Esophagus muscularis mucosa (tissue), 4 donors: ENCODE data around the gene ZNF618. TPM values are rescaled to one million over a fixed set of nuclear protein-coding genes. Genes with fewer than 3 reads are reported as not detected.
A peak's percentile ranks its signal among the peaks of the same experiment; 100 is the strongest.

Source experiments
- DNase-seq: peaks from one replicate; pipeline ENCODE4 v3.0.0-alpha.2; 2017; ENCODE audit errors: extremely low spot score
- H3K27ac ChIP-seq, 4 donors: fragments of 200-600 bp; sonication (generic); replicated peaks in 1 of 4; 1 replicate in 3 of 4; 2 replicates in 1 of 4; pipeline ENCODE4 v1.5.1; 2016 to 2019; ENCODE audit warnings: mild to moderate bottlenecking in 1 of 4
- H3K27me3 ChIP-seq, 4 donors: fragments of 200-600 bp; sonication (generic); one replicate each; pipeline versions ENCODE4 v1.5.1 to v1.6.0; 2016 to 2019
- H3K36me3 ChIP-seq, 4 donors: fragments of 200-600 bp; sonication (generic); one replicate each; pipeline ENCODE4 v1.5.1; 2016 to 2019
- H3K4me1 ChIP-seq, 4 donors: fragments of 200-600 bp; sonication (generic); one replicate each; pipeline ENCODE4 v1.5.1; 2016 to 2019
- H3K4me3 ChIP-seq, 4 donors: fragments of 200-600 bp; sonication (generic); 1 replicate in 2 of 4; 2 replicates in 2 of 4; pipeline ENCODE4 v1.5.1; 2016 to 2019; ENCODE audit warnings: mild to moderate bottlenecking in 4 of 4, moderate library complexity in 1 of 4
- H3K9me3 ChIP-seq, 4 donors: fragments of 200-600 bp; sonication (generic); 1 replicate in 3 of 4; 2 replicates in 1 of 4; pipeline ENCODE4 v1.5.1; 2016 to 2019
- CTCF ChIP-seq, 3 experiments: fragments of 200-600 bp in 2 of 3; fragments of 450-650 bp in 1 of 3; sonication (generic) in 2 of 3; IDR thresholded peaks; one replicate each; pipeline ENCODE4 v1.5.1; 2017 to 2019; ENCODE audit warnings: antibody characterized with exemption in 3 of 3, mild to moderate bottlenecking in 2 of 3, moderate library complexity in 1 of 3
- EP300 ChIP-seq: sonication (generic); formaldehyde crosslinking; IDR thresholded peaks from one replicate; pipeline ENCODE4 v1.6.1; 2017; ENCODE audit warnings: antibody characterized with exemption
- POLR2A ChIP-seq: fragments of 450-650 bp; IDR thresholded peaks from one replicate; pipeline ENCODE4 v1.6.1; 2017; ENCODE audit warnings: antibody characterized with exemption, moderate library complexity, mild to moderate bottlenecking, low read depth
- POLR2AphosphoS5 ChIP-seq, 2 donors: sonication (generic); formaldehyde crosslinking; IDR thresholded peaks; one replicate each; pipeline ENCODE4 v1.6.1; 2017; ENCODE audit warnings: antibody characterized with exemption in 2 of 2
- WGBS: methylation state at CpG from one replicate; pipeline ENCODE4 v1.1.5; 2018; 5-methylcytosine and 5-hydroxymethylcytosine counted together
- intact Hi-C: fragments of 100-400 bp; cut with DNase I; formaldehyde crosslinking; loops from one replicate; pipeline ENCODE4 v1.15.1; 2023
- total RNA-seq, 4 donors: library from RNA; depleted of rRNA; stranded (reverse); fragments of >200 nt; gene quantifications; one replicate each; pipeline versions ENCODE4 v1.1.0 to v1.2.1, GENCODE V29; 2016

The ZNF618 gene
- total RNA-seq, 4 donors from 2014 or later, result 1.2 to 4.5 (median 2.6) TPM

- TF ChIP-seq POLR2A (no peak), POLR2AphosphoS5 (IDR thresholded peaks at IDR 0.05) (no peak), CTCF (IDR thresholded peaks at IDR 0.05) (no peak), EP300 (no peak)
- H3K27me3 ChIP-seq, result no peaks in the 10 kb centered on the region
- no peak overlapping the region for H3K4me3 ChIP-seq
- intact Hi-C loops, result no loop called here
- no peak overlapping the region for H3K27ac ChIP-seq
- DNase-seq, result no peak
- 100% methylated on average over 1 of the region's 1 CpG for WGBS
- no peaks in the 10 kb centered on the region for H3K36me3 ChIP-seq
- no peaks in the 10 kb centered on the region for H3K9me3 ChIP-seq
- H3K4me1 ChIP-seq, result no peaks in the 10 kb centered on the region
Observed at GRCh38 chr9:113894166-113894565, 18.1 kb downstream of the ZNF618 start.

- DNase-seq, result no peak
- intact Hi-C loops, result no loop called here
- 61% methylated on average over 3 of the region's 3 CpGs for WGBS
- Histone ChIP-seq H3K27ac (no peak overlapping the region), H3K4me3 (no peak overlapping the region), H3K9me3 (no peaks in the 10 kb centered on the region), H3K4me1 (no peaks in the 10 kb centered on the region), H3K36me3 (no peaks in the 10 kb centered on the region), H3K27me3 (no peaks in the 10 kb centered on the region)
- no peak for TF ChIP-seq EP300
- TF ChIP-seq POLR2A, result no peak
- no peak for TF ChIP-seq POLR2AphosphoS5 (IDR thresholded peaks at IDR 0.05)
- no peak for TF ChIP-seq CTCF (IDR thresholded peaks at IDR 0.05)
Observed at GRCh38 chr9:113895526-113895925, 19.4 kb downstream of the ZNF618 start.

GRCh38 chr9:113896713-113897112 is 20.6 kb downstream of the ZNF618 start:
- H3K36me3 ChIP-seq, result no peaks in the 10 kb centered on the region
- TF ChIP-seq POLR2A (no peak), EP300 (no peak), POLR2AphosphoS5 (IDR thresholded peaks at IDR 0.05) (no peak), CTCF (IDR thresholded peaks at IDR 0.05) (no peak)
- H3K4me3 ChIP-seq, result no peak overlapping the region
- intact Hi-C loops, result no loop called here
- no peak overlapping the region for H3K27ac ChIP-seq
- H3K4me1 ChIP-seq, result no peaks in the 10 kb centered on the region
- H3K9me3 ChIP-seq, result no peaks in the 10 kb centered on the region
- H3K27me3 ChIP-seq, result no peaks in the 10 kb centered on the region
- no peak for DNase-seq

GRCh38 chr9:113898151-113898550 is 22.0 kb downstream of the ZNF618 start:
- peaks cover 0 to 3% (median under 1%) of the 10 kb centered on the region in 4 donors for H3K9me3 ChIP-seq
- TF ChIP-seq CTCF (IDR thresholded peaks at IDR 0.05) (no peak), POLR2A (no peak), POLR2AphosphoS5 (IDR thresholded peaks at IDR 0.05) (no peak), EP300 (no peak)
- no peak overlapping the region for H3K27ac ChIP-seq
- 76% methylated on average over 3 of the region's 3 CpGs for WGBS
- no peaks in the 10 kb centered on the region for H3K4me1 ChIP-seq
- H3K4me3 ChIP-seq, result no peak overlapping the region
- H3K36me3 ChIP-seq, result no peaks in the 10 kb centered on the region
- DNase-seq, result no peak
- intact Hi-C loops, result no loop called here
- no peaks in the 10 kb centered on the region for H3K27me3 ChIP-seq

GRCh38 chr9:113898596-113898995 is 22.5 kb downstream of the ZNF618 start:
- no peaks in the 10 kb centered on the region for H3K36me3 ChIP-seq
- H3K27ac ChIP-seq, result no peak overlapping the region
- TF ChIP-seq POLR2A (no peak), EP300 (no peak), CTCF (IDR thresholded peaks at IDR 0.05) (no peak), POLR2AphosphoS5 (IDR thresholded peaks at IDR 0.05) (no peak)
- intact Hi-C loops, result no loop called here
- H3K9me3 ChIP-seq, result peaks cover 0 to 6% (median 3%) of the 10 kb centered on the region in 4 donors
- peak; percentile 47 for DNase-seq
- H3K4me3 ChIP-seq, result no peak overlapping the region
- H3K4me1 ChIP-seq, result no peaks in the 10 kb centered on the region
- no peaks in the 10 kb centered on the region for H3K27me3 ChIP-seq
- 100% methylated on average over 4 of the region's 4 CpGs for WGBS
